Nephron progenitor cell (in vitro differentiated cells): ENCODE data around the gene YES1.
A peak's percentile ranks its signal among the peaks of the same experiment; 100 is the strongest.
"Not testable (repeated sequence)": the region's sequence is repeated elsewhere in the genome, so short reads cannot be mapped to it uniquely, and the experiment has no call there.

Source experiments
- DNase-seq: peaks from one replicate; pipeline ENCODE4 v3.0.0; 2021
- H3K27ac Mint-ChIP-seq: 2 replicates; pipeline ENCODE4 v1.8.0; 2021; ENCODE audit warnings: mild to moderate bottlenecking, moderate library complexity, mixed read lengths
- H3K27me3 Mint-ChIP-seq: 2 replicates; pipeline ENCODE4 v1.8.0; 2021; ENCODE audit warnings: mild to moderate bottlenecking, low read depth, mixed read lengths; ENCODE audit not compliant: poor library complexity
- H3K36me3 Mint-ChIP-seq: 2 replicates; pipeline ENCODE4 v1.8.0; 2021; ENCODE audit warnings: low read depth, mixed read lengths
- H3K4me1 Mint-ChIP-seq: 2 replicates; pipeline ENCODE4 v1.8.0; 2021; ENCODE audit warnings: mixed read lengths
- H3K4me3 Mint-ChIP-seq: 2 replicates; pipeline ENCODE4 v1.8.0; 2021; ENCODE audit warnings: mild to moderate bottlenecking, moderate library complexity, mixed read lengths
- H3K9me3 Mint-ChIP-seq: 2 replicates; pipeline ENCODE4 v1.8.0; 2021; ENCODE audit warnings: mild to moderate bottlenecking, moderate library complexity, mixed read lengths
- TF ChIP-seq, protein P1 (sequence below): fragments of 200-600 bp; sonication (generic); IDR thresholded peaks from 2 replicates; pipeline ENCODE4 v1.5.0; 2021; ENCODE audit warnings: antibody characterized with exemption

Gene YES1

DNA sequence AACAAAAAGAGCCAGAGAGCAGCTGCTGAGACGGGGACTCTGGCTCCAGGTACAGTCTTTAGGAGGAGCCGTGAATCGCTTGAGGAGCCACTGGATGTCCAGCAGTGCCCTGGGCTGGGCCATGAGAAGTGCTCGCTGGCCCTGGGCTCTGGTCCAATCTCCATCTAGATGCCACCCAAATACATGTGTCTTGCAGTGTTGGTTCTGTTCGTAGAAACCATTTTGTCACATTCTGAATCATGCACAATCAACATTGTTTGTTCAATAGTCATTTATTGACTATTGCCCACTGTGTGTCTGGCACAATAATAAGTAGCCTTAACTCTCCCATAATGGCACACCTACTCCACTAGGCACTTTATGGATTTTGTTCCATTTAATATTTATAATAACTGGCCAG lies 128.5 kb downstream of the YES1 start:
- Mint-ChIP-seq H3K4me3 (no peak overlapping the region), H3K27me3 (peaks cover 2% of the 10 kb centered on the region), H3K9me3 (no peaks in the 10 kb centered on the region), H3K27ac (no peak overlapping the region), H3K36me3 (peaks cover 51% of the 10 kb centered on the region), H3K4me1 (peaks cover 18% of the 10 kb centered on the region)
- no peak for DNase-seq
- TF ChIP-seq, protein P1, sequence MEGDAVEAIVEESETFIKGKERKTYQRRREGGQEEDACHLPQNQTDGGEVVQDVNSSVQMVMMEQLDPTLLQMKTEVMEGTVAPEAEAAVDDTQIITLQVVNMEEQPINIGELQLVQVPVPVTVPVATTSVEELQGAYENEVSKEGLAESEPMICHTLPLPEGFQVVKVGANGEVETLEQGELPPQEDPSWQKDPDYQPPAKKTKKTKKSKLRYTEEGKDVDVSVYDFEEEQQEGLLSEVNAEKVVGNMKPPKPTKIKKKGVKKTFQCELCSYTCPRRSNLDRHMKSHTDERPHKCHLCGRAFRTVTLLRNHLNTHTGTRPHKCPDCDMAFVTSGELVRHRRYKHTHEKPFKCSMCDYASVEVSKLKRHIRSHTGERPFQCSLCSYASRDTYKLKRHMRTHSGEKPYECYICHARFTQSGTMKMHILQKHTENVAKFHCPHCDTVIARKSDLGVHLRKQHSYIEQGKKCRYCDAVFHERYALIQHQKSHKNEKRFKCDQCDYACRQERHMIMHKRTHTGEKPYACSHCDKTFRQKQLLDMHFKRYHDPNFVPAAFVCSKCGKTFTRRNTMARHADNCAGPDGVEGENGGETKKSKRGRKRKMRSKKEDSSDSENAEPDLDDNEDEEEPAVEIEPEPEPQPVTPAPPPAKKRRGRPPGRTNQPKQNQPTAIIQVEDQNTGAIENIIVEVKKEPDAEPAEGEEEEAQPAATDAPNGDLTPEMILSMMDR = no peak

DNA sequence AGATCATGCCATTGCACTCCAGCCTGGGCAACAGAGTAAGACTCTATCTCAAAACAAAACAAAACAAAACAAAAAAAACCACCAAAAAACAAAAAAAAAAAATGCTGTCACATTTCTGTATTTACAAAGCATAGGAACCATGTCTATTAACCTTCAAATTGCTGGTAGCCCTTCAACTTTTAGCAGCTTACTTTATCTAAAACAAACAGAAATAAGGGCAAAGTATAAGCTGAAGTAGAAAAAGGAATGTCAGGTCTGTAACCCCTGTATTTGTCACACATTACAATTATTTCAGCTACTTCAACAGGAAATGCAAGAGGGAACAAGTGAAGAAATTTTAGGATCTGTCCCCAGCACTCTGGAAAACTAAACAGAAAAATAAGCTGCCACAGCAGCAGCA lies 129.2 kb downstream of the YES1 start:
- Mint-ChIP-seq H3K4me1 (peaks cover 18% of the 10 kb centered on the region), H3K36me3 (peaks cover 54% of the 10 kb centered on the region), H3K4me3 (no peak overlapping the region), H3K27me3 (peaks cover 2% of the 10 kb centered on the region), H3K9me3 (no peaks in the 10 kb centered on the region), H3K27ac (no peak overlapping the region)
- TF ChIP-seq, protein P1 = no peak
- DNase-seq = no peak

DNA sequence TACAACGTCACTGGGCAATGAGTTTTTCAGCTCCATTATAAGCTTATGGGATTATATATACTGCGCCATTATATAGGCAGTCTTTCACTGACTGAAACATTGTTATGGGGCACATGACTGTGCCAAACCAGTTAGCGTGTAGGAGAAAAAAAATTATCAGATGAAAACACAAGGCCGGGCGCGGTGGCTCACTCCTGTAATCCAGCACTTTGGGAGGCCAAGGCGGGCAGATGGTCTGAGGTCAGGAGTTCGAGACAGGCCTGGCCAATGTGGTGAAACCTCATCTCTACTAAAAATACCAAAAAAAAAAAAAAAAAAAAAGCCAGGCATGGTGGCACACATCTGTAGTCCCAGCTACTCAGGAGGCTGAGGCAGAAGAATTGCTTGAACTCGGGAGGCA lies 129.6 kb downstream of the YES1 start:
- H3K27ac Mint-ChIP-seq, H3K9me3 Mint-ChIP-seq, H3K4me3 Mint-ChIP-seq, H3K27me3 Mint-ChIP-seq, DNase-seq: not testable (repeated sequence)
- Mint-ChIP-seq H3K36me3 (peaks cover 53% of the 10 kb centered on the region), H3K4me1 (peaks cover 15% of the 10 kb centered on the region)

DNA sequence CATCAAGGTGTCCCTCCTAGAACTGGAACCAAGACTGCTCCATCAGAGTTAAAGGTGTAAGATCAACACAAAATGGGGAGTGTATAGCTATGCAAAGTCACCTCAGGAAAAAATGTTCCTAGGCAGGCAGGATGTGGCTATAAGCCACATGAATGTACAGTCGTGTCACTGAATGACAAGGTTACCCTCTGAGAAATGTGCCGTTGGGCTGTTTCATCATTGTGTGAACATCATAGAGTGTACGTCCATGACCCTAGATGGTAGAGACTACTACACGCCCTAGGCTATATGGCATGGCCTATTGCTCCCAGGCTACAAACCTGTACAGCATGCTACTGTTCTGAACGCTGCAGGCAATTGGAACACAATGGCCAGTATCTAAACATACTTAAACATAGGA lies 130.1 kb downstream of the YES1 start:
- Mint-ChIP-seq H3K9me3 (no peaks in the 10 kb centered on the region), H3K4me1 (peaks cover 11% of the 10 kb centered on the region), H3K4me3 (no peak overlapping the region), H3K27ac (peak overlapping the region; percentile 50), H3K27me3 (no peaks in the 10 kb centered on the region), H3K36me3 (peaks cover 55% of the 10 kb centered on the region)
- DNase-seq = no peak
- TF ChIP-seq, protein P1 = no peak

DNA sequence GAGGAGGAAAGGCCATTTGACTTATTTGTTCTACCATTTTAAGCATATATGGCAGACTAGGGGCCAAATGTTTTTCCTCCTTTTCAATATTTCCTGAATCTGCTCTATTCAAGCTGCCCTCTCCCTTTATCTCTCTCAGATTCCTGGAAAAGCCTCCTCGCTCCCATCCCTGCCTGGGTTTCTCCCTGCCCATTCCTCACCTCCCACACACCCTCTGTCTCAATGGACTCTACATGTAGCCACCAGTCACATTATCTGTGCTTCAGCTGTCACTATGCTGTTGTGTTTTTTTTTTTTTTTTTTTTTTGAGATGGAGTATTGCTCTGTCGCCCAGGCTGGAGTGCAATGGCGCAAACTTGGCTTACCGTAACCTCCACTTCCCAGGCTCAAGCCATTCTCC lies 131.7 kb downstream of the YES1 start:
- H3K27me3 Mint-ChIP-seq = no peaks in the 10 kb centered on the region
- no peaks in the 10 kb centered on the region for H3K4me1 Mint-ChIP-seq
- H3K9me3 Mint-ChIP-seq = no peaks in the 10 kb centered on the region
- peak overlapping the region; percentile 37 for H3K27ac Mint-ChIP-seq
- H3K36me3 Mint-ChIP-seq = peaks cover 61% of the 10 kb centered on the region
- no peak for DNase-seq
- TF ChIP-seq, protein P1 = no peak
- no peak overlapping the region for H3K4me3 Mint-ChIP-seq

DNA sequence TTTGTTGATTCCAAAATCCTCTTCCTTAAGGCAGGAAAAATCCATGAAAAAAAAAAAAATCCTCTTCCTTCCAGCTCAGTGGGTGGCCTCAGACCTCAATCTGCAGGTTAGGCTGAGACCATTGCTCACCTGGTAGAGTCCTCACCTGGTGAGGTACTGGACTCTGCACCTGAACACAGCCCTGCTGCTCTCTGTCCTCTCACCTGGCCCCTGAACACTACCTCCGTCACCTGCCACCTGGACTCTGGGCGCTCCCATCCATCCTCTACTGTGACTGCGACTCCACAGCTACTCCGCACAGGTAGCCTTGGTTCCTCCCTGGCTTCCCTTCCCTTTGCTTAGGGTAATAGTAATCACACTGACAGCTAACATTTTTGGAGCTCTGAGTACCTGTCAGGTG lies 132.5 kb downstream of the YES1 start:
- DNase-seq = no peak
- Mint-ChIP-seq H3K27me3 (no peaks in the 10 kb centered on the region), H3K36me3 (peaks cover 57% of the 10 kb centered on the region), H3K9me3 (no peaks in the 10 kb centered on the region), H3K4me3 (no peak overlapping the region), H3K27ac (peak overlapping the region; percentile 36), H3K4me1 (no peaks in the 10 kb centered on the region)
- TF ChIP-seq, protein P1 = no peak
